Mononuclear cell (primary cell): ENCODE results near the gene PDHA2. TPM values are rescaled to one million over a fixed set of nuclear protein-coding genes. Genes with fewer than 3 reads are reported as not detected.
"Not testable (repeated sequence)": the region's sequence is repeated elsewhere in the genome, so short reads cannot be mapped to it uniquely, and the experiment has no call there.

Source experiments
- H3K27me3 ChIP-seq: 2 replicates; pipeline ENCODE4 v1.6.0; 2011; ENCODE audit warnings: low read length, control low read depth; ENCODE audit not compliant: insufficient read depth
- H3K4me1 ChIP-seq: 2 replicates; pipeline ENCODE4 v1.5.1; 2011; ENCODE audit warnings: mild to moderate bottlenecking, low read length, control low read depth; ENCODE audit not compliant: insufficient read depth
- H3K4me3 ChIP-seq: 2 replicates; pipeline ENCODE4 v1.5.1; 2011; ENCODE audit warnings: mild to moderate bottlenecking, low read length, moderate library complexity
- H3K9me3 ChIP-seq: 2 replicates; pipeline ENCODE4 v1.5.1; 2011; ENCODE audit warnings: low read depth, mild to moderate bottlenecking, control low read depth, low read length
- total RNA-seq: library from RNA; depleted of rRNA; stranded (reverse); fragments of >200 nt; gene quantifications from one replicate; pipeline ENCODE4 v1.2.3, GENCODE V29; 2012

The PDHA2 gene
- not detected for total RNA-seq

GRCh38 chr4:95839891-95840290 lies at the start of gene PDHA2:
Gene PDHA2, plus strand, starts transcription at chr4:95840093. Its CDS starts 58 bp downstream, at chr4:95840151.
- H3K27me3 ChIP-seq = no peaks in the 10 kb centered on the region
- no peaks in the 10 kb centered on the region for H3K4me1 ChIP-seq
- H3K4me3 ChIP-seq = no peak within 1 kb of the TSS
- no peaks in the 10 kb centered on the region for H3K9me3 ChIP-seq

GRCh38 chr4:95798003-95798402 lies 41.9 kb upstream of the PDHA2 start:
- Histone ChIP-seq H3K9me3 (no peaks in the 10 kb centered on the region), H3K27me3 (no peaks in the 10 kb centered on the region), H3K4me3 (no peak overlapping the region), H3K4me1 (no peaks in the 10 kb centered on the region)

GRCh38 chr4:95798727-95799126 lies 41.2 kb upstream of the PDHA2 start:
- Histone ChIP-seq H3K27me3 (no peaks in the 10 kb centered on the region), H3K9me3 (no peaks in the 10 kb centered on the region), H3K4me1 (no peaks in the 10 kb centered on the region), H3K4me3 (no peak overlapping the region)

GRCh38 chr4:95821867-95822266 lies 18.0 kb upstream of the PDHA2 start:
- H3K27me3 ChIP-seq = no peaks in the 10 kb centered on the region
- H3K4me1 ChIP-seq = no peaks in the 10 kb centered on the region
- no peak overlapping the region for H3K4me3 ChIP-seq
- H3K9me3 ChIP-seq = no peaks in the 10 kb centered on the region

DNA sequence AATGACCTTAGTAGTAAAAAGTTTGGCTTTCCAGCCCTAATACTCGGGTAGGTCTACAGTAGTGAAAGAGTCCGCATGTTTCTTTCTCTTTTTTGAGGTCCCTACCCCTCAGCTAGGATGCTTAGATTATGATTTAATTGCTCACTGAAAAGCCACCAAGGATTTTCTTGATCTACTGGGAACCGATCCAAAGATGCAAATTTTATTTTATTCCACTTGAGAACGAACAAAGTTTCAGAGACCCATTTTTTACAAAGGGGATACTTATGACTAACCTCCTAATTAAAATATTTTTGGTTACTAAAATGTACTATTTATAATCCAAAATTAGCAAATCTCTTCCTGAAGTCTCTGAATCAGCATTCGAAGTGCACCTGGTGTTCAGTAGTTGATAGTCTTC lies 14.3 kb upstream of the PDHA2 start:
- Histone ChIP-seq H3K4me1 (no peaks in the 10 kb centered on the region), H3K27me3 (no peaks in the 10 kb centered on the region), H3K4me3 (no peak overlapping the region), H3K9me3 (no peaks in the 10 kb centered on the region)

GRCh38 chr4:95830651-95831050 lies 9.2 kb upstream of the PDHA2 start:
- Histone ChIP-seq H3K27me3 (no peaks in the 10 kb centered on the region), H3K9me3 (no peaks in the 10 kb centered on the region), H3K4me3 (no peak overlapping the region), H3K4me1 (no peaks in the 10 kb centered on the region)

DNA sequence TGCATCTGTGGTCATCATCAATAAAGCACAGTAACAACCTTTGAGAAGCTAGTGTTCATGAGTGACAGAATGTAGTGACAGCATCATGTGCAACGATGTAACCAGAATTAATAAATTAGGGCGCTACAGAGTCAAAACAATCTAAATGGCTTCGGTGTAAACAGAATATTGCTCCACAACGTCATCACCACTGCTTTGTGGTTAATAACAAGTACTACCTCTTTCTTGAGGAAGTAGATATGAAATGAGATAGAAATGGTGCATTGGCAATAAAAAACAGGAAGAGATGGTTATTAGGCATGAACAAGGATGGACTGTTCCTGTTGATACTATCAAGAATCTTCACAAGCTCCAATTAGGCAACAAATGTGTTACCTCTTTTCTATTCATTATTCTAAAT lies 8.7 kb upstream of the PDHA2 start:
- Histone ChIP-seq H3K4me3 (no peak overlapping the region), H3K4me1 (no peaks in the 10 kb centered on the region), H3K9me3 (no peaks in the 10 kb centered on the region), H3K27me3 (no peaks in the 10 kb centered on the region)

GRCh38 chr4:95833711-95834194 lies 6.1 kb upstream of the PDHA2 start:
- H3K9me3 ChIP-seq = no peaks in the 10 kb centered on the region
- no peak overlapping the region for H3K4me3 ChIP-seq
- H3K4me1 ChIP-seq = no peaks in the 10 kb centered on the region
- H3K27me3 ChIP-seq = no peaks in the 10 kb centered on the region

DNA sequence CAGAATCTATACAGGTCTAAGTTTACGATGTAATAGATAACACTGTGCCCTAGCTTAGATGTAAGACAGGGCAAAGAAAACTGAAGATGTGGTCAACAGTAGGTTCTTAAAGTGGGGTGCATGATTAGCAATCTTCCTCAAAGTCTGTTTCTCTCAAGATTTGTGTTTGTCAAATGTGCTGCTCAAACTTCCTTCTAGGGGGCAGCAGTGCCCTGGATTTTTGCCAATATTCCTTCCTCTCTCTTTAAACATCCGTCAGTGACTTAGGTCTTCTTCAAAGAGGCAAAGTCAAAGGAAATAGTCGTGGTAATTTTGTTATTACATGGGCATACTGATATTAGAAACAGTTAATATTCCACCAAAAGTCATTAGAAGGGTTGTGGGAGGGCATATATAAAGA lies 4.2 kb upstream of the PDHA2 start:
- Histone ChIP-seq H3K9me3 (no peaks in the 10 kb centered on the region), H3K27me3 (no peaks in the 10 kb centered on the region), H3K4me3 (no peak overlapping the region), H3K4me1 (no peaks in the 10 kb centered on the region)

DNA sequence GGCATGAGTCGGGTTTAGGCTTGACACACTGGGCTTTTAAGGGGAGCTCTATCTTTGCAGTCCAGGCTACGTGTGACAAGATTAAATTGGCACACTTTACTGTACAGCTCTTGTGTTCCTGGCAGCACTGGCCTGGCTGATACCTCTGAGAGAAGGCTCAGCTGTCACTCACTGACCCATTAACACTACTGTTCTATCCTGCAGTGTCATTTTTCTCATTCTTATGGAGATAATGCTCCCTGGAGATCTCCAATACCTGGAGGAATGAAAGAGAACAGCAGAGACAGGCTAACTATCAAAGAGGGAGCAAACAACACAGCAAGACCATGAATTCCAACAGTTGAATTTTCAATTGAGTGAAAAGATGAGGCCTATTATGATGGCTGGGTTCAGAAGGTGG lies 1.7 kb upstream of the PDHA2 start:
- no peaks in the 10 kb centered on the region for H3K9me3 ChIP-seq

GRCh38 chr4:95847908-95848460 lies 8.1 kb downstream of the PDHA2 start:
- no peak overlapping the region for H3K4me3 ChIP-seq
- H3K4me1 ChIP-seq = no peaks in the 10 kb centered on the region
- H3K27me3 ChIP-seq = no peaks in the 10 kb centered on the region
- no peaks in the 10 kb centered on the region for H3K9me3 ChIP-seq

More for the DNA sequence above, 1.7 kb upstream of the PDHA2 start:
- H3K4me3 ChIP-seq = no peak overlapping the region
- H3K27me3 ChIP-seq = no peaks in the 10 kb centered on the region
- no peaks in the 10 kb centered on the region for H3K4me1 ChIP-seq

DNA sequence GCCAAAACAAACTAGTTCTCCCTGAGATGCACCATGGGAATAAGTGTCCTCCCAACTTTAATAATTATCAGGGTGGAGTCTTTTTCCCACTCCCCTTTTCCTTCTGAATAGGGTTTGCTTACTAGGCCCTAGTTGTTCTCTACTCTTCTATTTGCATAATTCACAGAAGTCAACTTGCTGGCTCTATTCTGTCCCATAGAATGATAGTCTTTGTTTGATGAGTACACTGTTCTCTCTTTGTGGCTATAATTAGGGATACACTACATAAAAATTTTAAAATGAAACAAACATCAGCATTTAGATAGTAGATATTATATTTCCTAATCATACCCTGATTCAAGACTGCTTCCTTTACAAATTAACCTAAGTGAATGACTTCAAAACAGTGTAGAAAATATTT lies 10.3 kb downstream of the PDHA2 start:
- H3K9me3 ChIP-seq = no peaks in the 10 kb centered on the region
- no peaks in the 10 kb centered on the region for H3K4me1 ChIP-seq

GRCh38 chr4:95857761-95858160 lies 17.9 kb downstream of the PDHA2 start:
- Histone ChIP-seq H3K27me3 (no peaks in the 10 kb centered on the region), H3K4me1 (no peaks in the 10 kb centered on the region), H3K4me3 (no peak overlapping the region), H3K9me3 (peaks cover 7% of the 10 kb centered on the region)

More for the DNA sequence above, 10.3 kb downstream of the PDHA2 start:
- Histone ChIP-seq H3K4me3 (no peak overlapping the region), H3K27me3 (no peaks in the 10 kb centered on the region)

DNA sequence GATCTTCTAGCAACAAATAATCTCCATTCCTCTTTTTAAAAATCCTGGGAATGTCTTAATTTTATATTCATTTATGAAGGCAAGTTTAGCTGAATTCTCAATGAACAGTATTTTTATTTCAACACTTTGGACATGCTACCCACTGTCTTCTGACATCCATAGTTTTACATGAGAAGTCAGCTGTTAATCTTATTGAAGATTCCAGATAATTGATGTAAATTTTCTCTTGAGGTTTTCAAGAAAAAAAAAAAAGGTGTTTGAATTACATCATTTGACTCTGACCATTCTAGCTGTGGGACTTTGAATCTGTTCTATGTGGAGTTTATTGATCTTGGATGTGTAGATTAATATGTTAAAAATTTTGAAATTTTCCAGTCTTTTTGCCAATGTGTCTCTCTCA lies 28.0 kb downstream of the PDHA2 start:
- Histone ChIP-seq H3K9me3 (peaks cover 25% of the 10 kb centered on the region), H3K4me3 (no peak overlapping the region), H3K4me1 (no peaks in the 10 kb centered on the region), H3K27me3 (no peaks in the 10 kb centered on the region)

DNA sequence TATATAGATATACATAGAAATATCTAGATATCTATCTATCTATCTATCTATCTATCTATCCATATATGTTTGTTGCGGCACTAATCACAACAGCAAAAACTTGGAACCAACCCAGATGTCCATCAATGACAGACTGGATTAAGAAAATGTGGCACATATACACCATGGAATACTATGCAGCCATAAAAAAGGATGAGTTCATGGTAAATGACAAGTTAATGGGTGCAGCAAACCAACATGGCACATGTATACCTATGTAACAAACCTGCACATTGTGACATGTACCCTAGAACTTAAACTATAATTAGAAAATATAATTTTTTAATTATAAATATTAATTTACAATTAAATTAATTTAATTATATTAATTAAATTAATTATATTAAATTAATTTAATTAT lies 29.5 kb downstream of the PDHA2 start:
- H3K4me1 ChIP-seq, H3K27me3 ChIP-seq, H3K4me3 ChIP-seq: not testable (repeated sequence)
- H3K9me3 ChIP-seq = peaks cover 25% of the 10 kb centered on the region

DNA sequence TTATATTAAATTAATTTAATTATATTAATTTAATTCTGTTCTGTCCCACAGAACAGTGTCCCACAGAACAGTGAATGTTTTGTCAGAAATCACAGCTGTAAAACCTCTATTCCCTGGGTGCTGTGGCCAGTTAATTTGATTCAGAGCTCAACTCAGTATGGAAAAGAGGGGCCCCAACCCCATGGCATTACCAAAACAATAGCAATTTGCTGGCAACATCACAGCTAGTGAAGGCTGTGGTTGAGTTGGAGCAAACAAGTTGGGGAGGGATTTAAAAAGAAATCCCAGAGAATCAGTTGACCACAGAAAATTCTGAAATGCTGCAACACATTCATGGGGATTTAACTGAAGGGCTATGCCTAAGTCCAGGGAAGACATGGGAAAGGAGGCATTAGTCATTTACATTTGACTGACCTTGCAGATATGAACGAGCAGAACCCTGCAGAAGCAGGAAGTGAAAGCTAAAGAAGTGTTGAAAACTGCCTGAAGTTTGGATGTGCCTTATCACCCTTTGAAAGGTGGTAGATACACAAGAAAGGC lies 30.1 kb downstream of the PDHA2 start:
- Histone ChIP-seq H3K4me3 (no peak overlapping the region), H3K4me1 (no peaks in the 10 kb centered on the region), H3K9me3 (peaks cover 25% of the 10 kb centered on the region), H3K27me3 (no peaks in the 10 kb centered on the region)
